HL-60 (cell line): ENCODE data around the gene PLA1A.

Experiments
- DNase-seq, 2 experiments: peaks; one replicate each; pipeline ENCODE4 v3.0.0-alpha.2; 2010 to 2020; ENCODE audit warnings: low read depth in 1 of 2, low spot score in 1 of 2
- H3K27ac ChIP-seq: fragments of 250-450 bp; sonication (Bioruptor Pico); replicated peaks from 2 replicates; pipeline ENCODE4 v1.5.1; 2020; ENCODE audit warnings: mild to moderate bottlenecking, moderate library complexity
- H3K27me3 ChIP-seq: fragments of 250-450 bp; sonication (Bioruptor Pico); 2 replicates; pipeline ENCODE4 v1.5.1; 2021; ENCODE audit warnings: mild to moderate bottlenecking, moderate library complexity; ENCODE audit not compliant: insufficient read depth, poor library complexity, severe bottlenecking
- H3K4me3 ChIP-seq: replicated peaks from 2 replicates; pipeline ENCODE4 v1.5.1; 2011; ENCODE audit warnings: mild to moderate bottlenecking, control low read depth, low read length; ENCODE audit not compliant: insufficient read depth
- GABPA ChIP-seq: IDR thresholded peaks from 2 replicates; pipeline ENCODE4 v1.6.1; 2012; ENCODE audit warnings: low read depth
- POLR2AphosphoS5 ChIP-seq: IDR thresholded peaks from 2 replicates; pipeline ENCODE4 v1.6.1; 2012; ENCODE audit warnings: low read depth
- SPI1 ChIP-seq: IDR thresholded peaks from 2 replicates; pipeline ENCODE4 v1.6.1; 2012; ENCODE audit warnings: low read depth, mild to moderate bottlenecking, borderline replicate concordance
- TF ChIP-seq, protein P1 (sequence below): IDR thresholded peaks from one replicate; pipeline ENCODE4 v1.5.1; 2011; ENCODE audit warnings: low read length, control low read depth, inconsistent platforms; ENCODE audit not compliant: insufficient read depth
- TF ChIP-seq, protein P2 (sequence below): IDR thresholded peaks from 2 replicates; pipeline ENCODE4 v1.6.1; 2012; ENCODE audit warnings: low read depth; ENCODE audit not compliant: insufficient replicate concordance

The PLA1A gene

GRCh38 chr3:119644481-119644880 is 46.8 kb downstream of the PLA1A start:
- no peak for DNase-seq
- Histone ChIP-seq H3K27me3 (no peaks in the 10 kb centered on the region), H3K27ac (no peak overlapping the region), H3K4me3 (no peak overlapping the region)
- TF ChIP-seq, protein P1, sequence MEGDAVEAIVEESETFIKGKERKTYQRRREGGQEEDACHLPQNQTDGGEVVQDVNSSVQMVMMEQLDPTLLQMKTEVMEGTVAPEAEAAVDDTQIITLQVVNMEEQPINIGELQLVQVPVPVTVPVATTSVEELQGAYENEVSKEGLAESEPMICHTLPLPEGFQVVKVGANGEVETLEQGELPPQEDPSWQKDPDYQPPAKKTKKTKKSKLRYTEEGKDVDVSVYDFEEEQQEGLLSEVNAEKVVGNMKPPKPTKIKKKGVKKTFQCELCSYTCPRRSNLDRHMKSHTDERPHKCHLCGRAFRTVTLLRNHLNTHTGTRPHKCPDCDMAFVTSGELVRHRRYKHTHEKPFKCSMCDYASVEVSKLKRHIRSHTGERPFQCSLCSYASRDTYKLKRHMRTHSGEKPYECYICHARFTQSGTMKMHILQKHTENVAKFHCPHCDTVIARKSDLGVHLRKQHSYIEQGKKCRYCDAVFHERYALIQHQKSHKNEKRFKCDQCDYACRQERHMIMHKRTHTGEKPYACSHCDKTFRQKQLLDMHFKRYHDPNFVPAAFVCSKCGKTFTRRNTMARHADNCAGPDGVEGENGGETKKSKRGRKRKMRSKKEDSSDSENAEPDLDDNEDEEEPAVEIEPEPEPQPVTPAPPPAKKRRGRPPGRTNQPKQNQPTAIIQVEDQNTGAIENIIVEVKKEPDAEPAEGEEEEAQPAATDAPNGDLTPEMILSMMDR = no peak
- TF ChIP-seq, protein P2, sequence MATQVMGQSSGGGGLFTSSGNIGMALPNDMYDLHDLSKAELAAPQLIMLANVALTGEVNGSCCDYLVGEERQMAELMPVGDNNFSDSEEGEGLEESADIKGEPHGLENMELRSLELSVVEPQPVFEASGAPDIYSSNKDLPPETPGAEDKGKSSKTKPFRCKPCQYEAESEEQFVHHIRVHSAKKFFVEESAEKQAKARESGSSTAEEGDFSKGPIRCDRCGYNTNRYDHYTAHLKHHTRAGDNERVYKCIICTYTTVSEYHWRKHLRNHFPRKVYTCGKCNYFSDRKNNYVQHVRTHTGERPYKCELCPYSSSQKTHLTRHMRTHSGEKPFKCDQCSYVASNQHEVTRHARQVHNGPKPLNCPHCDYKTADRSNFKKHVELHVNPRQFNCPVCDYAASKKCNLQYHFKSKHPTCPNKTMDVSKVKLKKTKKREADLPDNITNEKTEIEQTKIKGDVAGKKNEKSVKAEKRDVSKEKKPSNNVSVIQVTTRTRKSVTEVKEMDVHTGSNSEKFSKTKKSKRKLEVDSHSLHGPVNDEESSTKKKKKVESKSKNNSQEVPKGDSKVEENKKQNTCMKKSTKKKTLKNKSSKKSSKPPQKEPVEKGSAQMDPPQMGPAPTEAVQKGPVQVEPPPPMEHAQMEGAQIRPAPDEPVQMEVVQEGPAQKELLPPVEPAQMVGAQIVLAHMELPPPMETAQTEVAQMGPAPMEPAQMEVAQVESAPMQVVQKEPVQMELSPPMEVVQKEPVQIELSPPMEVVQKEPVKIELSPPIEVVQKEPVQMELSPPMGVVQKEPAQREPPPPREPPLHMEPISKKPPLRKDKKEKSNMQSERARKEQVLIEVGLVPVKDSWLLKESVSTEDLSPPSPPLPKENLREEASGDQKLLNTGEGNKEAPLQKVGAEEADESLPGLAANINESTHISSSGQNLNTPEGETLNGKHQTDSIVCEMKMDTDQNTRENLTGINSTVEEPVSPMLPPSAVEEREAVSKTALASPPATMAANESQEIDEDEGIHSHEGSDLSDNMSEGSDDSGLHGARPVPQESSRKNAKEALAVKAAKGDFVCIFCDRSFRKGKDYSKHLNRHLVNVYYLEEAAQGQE = no peak
- TF ChIP-seq POLR2AphosphoS5 (no peak), SPI1 (no peak), GABPA (no peak)

DNA sequence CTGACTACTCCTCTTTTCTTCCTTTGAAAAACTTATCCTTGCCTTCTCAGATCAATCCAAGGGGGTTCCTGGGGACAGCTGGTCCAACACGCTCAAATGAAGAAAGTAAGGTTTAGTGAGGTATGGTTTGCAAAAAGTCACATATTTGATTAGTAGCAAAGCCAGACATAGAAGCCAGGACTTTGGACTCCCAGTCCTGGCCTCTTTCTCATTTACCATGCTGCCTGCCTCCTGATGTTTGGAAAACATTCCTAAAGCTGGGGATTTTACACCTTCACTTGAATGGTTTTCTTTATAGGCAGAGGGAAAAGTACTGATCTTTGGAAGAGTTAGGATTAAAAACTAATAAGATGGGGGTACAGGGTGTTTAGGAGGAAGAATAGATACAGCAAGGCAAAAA is 48.1 kb downstream of the PLA1A start:
- Histone ChIP-seq H3K27ac (no peak overlapping the region), H3K4me3 (no peak overlapping the region), H3K27me3 (no peaks in the 10 kb centered on the region)
- TF ChIP-seq, protein P1 = no peak
- TF ChIP-seq SPI1 = no peak
- no peak for TF ChIP-seq GABPA
- TF ChIP-seq, protein P2 = no peak
- TF ChIP-seq POLR2AphosphoS5 = no peak
- no peak for DNase-seq

GRCh38 chr3:119647171-119647570 is 49.5 kb downstream of the PLA1A start:
- Histone ChIP-seq H3K4me3 (no peak overlapping the region), H3K27ac (no peak overlapping the region), H3K27me3 (no peaks in the 10 kb centered on the region)
- no peak for DNase-seq
- TF ChIP-seq GABPA (no peak), SPI1 (no peak), POLR2AphosphoS5 (no peak)
- TF ChIP-seq, protein P2 = no peak
- TF ChIP-seq, protein P1 = no peak
